Adrenal gland (tissue), 5 donors: ENCODE data around the gene SORT1.

Experiments used
- CTCF ChIP-seq, 6 experiments: fragments of 450-650 bp in 4 of 6; fragments of 200-600 bp in 2 of 6; sonication (generic) in 1 of 6; IDR thresholded peaks; 1 replicate in 5 of 6; 2 replicates in 1 of 6; pipeline versions ENCODE4 v1.5.1 to v1.8.0; 2016 to 2021; ENCODE audit warnings: antibody characterized with exemption in 6 of 6, mild to moderate bottlenecking in 2 of 6, moderate library complexity in 1 of 6
- POLR2A ChIP-seq, 2 donors: fragments of 450-650 bp; IDR thresholded peaks; one replicate each; pipeline ENCODE4 v1.6.1; 2017; ENCODE audit warnings: antibody characterized with exemption in 2 of 2, mild to moderate bottlenecking in 2 of 2, moderate library complexity in 1 of 2
- donor health status: DM: no; HTN: no; CAD: no.

GRCh38 chr1:109271458-109271857 lies 126.3 kb downstream of the SORT1 start:
- TF ChIP-seq CTCF (IDR thresholded peaks at IDR 0.05) (no peak), POLR2A (IDR thresholded peaks at IDR 0.05) (no peak)
